Measurements from ENCODE around the gene CHL1.

GRCh38 chr3:374459-374858 is 177.9 kb downstream of the CHL1 start:
- TF ChIP-seq TAF1 (IDR thresholded peaks at IDR 0.05; ENCODE audit: low read depth) (no peak), RAD21 (IDR thresholded peaks at IDR 0.05; ENCODE audit: low read depth) (no peak), MAX (IDR thresholded peaks at IDR 0.05) (no peak), REST (IDR thresholded peaks at IDR 0.05; ENCODE audit: low read depth) (no peak), EGR1 (IDR thresholded peaks at IDR 0.05) (no peak), EP300 (IDR thresholded peaks at IDR 0.05; ENCODE audit: borderline replicate concordance) (no peak), YY1 (IDR thresholded peaks at IDR 0.05; ENCODE audit: low read depth) (no peak), FOXM1 (IDR thresholded peaks at IDR 0.05; ENCODE audit: borderline replicate concordance, low read depth) (no peak)

Measured in Ishikawa (cell line).